Stimulated activated CD4-positive, alpha-beta T cell treated with anti-CD3 and anti-CD28 coated beads, Interleukin-2, amount 100 ng/mL, for 48 hours (primary cell): ENCODE results near the gene SRPK1.
A peak's percentile ranks its signal among the peaks of the same experiment; 100 is the strongest.
"Not testable (repeated sequence)": the region's sequence is repeated elsewhere in the genome, so short reads cannot be mapped to it uniquely, and the experiment has no call there.

Experiments
- DNase-seq, 2 donors: peaks; one replicate each; pipeline ENCODE4 v3.0.0-alpha.2; 2020

Gene SRPK1

GRCh38 chr6:35929601-35930000 lies 8.7 kb upstream of the SRPK1 start:
- no peak for DNase-seq

DNA sequence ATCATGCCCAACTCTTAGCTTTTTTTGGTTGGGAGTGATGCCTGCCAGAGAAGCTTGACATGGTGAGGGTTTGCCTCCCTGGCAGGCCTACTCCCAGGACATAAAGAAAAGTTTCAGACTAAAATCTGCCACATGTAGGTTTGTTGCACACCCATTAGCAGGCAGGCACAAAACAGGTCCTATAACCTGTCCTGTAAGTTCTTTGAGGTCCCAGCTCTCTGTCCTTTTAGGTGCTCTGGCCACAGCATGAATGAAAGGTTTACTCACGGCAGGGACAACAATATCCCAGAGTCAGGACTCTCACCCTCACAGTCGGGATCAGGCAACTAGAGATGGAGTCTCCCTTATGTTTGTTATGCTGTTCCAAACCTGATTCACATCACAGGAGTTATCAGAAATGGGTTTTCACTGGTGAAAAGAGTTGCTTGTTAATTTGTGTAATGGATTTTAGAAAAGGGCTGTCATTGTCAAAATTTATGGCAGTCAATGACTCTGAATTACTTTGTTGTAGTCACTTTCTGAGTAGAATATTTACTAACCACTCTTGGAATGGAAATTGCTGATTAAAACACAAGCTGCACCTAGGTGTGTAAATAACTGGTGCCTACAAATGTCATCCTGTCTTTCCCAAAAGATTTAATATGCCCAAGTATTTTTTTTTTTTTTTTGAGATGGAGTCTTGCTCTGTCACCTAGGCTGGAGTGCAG lies 5.8 kb upstream of the SRPK1 start:
- DNase-seq = no peak

DNA sequence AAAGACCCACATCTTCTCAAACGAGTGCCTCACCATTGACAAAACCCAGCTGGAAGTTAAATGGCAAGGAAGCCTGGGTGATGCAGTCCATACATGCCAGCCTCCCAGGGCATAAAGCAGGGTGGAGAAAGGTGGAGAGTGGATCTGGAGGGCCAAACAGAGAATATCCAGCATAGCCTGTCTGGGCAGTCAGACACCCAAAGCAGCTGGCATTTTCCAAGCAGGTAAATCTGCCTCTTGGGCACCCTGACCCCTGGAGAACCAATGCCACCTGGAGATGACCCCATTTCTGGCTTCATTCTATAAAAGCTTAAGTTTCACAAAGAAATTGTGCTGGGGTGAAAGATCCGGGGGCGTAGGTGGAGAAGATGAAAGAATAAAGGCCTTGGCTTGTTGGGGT lies 5.1 kb upstream of the SRPK1 start:
- DNase-seq = no peak

DNA sequence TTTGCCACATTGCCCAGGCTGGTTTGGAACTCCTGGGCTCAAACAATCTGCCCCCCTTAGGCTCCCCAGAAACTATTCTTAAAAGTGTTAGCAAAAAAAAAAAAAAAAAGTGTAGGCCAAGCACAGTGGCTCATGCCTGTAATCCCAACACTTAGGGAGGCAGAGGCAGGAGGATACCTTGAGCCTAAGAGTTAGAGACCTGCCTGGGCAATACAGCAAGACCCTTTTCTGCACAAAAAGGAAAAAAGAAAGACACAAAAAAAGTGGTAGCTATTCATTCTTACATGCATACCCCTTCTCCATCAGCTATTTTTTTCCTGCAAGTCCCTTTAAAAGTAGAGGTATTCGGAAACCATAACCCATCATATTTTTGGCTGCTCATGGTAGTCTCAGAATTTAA lies 3.2 kb upstream of the SRPK1 start:
- DNase-seq = no peak

DNA sequence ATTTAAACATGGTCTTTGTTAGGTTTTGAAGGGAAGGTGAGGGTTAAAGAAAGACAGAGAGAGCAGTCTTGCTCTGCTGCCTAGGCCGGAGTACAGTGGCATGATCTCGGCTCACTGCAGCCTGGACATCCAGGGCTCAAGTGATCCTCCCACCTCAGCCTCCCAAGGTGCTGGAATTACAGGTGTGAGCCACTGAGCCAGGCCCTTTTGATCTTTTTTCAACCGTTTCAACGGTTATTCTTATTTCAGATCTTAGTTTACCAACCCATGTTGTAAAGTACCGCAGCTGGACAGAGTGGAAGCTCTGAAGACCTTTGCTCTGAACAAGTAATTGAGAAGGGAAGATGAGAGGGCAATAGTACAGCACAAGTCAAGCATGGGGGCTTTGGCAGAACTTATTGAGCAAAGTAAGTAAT lies 1.2 kb upstream of the SRPK1 start:
- no peak for DNase-seq

DNA sequence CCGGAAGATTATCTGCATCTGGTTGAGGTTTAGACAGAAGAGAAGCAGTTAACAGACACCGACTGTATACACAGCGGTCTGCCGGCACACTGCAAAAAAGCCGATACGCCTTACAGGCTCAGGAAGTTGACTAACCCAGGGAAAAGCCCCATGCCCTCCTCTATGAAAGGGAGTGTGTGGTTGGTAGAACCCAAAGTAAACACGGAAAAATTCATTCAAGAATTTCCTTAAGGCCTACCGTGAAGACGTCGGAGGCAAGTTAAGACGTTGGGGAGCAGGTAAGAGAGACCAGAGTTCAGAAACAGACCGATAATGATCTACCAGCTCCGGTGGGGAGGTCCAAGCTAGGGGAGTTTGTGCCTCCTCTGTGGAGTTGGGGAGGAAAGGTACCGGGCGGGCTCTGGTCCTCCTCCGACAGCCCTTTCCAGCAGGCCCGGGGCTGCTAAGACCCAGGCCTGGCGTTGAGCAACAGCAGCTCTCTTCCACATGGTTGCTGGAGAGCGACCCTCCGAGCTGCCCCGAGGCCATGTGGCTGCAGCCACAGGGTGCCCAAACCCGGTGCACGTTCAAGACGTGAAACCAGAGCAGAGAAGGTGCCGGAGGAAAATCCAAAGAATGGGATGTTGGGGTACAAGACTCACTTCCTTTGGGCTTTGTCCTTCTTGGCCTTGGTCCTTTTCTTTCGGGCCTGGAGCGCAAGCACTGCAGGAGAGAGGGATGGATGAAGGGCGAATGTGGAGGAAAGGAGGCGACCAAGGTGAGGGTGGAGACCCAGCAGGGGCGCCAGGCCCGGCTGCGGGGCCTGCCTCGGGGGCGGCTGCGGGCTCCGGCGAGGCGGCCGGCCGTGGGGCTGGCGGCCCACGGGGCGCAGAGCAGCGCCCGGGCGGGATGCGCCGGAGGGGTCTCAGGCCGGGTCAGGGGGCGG lies 809 bp downstream of the SRPK1 start:
- peak; percentile 25 to 32 for DNase-seq

GRCh38 chr6:35919085-35919826 lies 1.6 kb downstream of the SRPK1 start:
- no peak for DNase-seq

DNA sequence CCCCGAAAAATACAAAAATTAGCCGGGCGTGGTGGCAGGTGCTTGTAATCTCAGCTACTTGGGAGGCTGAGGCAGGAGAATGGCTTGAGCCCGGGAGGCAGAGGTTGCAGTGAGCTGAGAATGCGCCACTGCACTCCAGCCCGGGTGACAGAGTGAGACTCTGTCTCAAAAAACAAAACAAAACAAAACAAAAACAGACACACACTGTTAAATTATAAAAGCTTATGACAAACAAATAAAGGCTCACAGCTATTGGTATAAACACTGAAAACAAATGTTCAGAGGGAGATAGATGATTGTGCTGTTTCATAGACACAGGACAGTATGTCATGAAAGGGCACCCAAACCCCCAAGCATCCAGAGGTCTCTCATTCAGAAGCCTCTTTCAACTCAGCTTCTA lies 4.0 kb downstream of the SRPK1 start:
- not testable (repeated sequence) for DNase-seq

DNA sequence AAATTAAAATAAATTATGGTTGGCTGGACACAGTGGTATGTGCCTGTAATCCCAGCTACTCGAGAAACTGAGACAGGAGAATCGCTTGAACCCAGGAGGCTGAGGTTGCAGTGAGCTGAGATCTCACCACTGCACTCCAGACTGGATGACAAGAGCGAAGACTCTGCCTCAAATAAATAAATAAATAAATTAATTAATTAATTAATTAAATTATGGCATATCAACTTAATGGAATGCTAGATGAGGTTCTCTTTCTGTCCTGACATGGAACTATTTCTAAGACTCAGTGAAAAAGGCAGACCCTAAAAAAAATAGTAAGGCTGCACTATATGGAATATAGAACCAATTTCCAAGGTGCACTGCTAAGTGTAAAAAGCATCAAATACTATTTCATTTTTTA lies 4.8 kb downstream of the SRPK1 start:
- no peak for DNase-seq

- DNase-seq = no peak
Observed at GRCh38 chr6:35914536-35914935, 6.4 kb downstream of the SRPK1 start.

DNA sequence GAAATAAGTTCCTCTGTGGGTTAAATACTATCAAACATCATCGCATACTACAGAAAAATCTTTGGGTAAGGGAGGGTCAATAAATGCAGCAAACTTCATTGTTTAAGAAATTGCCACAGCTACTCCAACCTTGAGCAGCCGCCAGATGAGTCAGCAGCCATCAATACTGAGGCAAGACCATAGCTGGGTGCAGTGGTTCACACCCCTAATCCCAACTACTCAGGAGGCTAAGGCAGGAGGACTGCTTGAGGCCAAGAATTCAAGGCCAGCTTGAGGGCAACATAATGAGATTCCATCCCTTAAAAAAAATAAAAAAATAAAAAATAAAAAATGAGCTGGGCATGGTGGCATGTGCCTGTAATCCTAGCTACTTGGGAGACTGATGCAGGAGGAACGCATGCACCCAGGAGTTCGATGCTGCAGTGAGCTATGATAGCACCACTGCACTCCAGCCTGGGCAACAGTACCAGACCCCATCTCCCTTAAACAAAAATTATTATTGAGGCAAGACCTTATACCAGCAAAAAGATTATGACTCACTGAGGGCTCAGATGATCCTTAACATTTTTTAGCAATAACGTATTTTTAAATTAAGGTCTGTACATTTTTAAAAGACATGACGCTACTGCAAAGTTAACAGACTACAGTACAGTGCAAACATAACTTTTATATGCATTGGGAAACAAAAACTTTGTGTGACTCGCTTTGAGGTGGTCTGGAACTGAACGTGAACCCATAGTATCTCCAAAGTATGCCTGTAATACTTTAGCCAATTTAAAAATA lies 8.8 kb downstream of the SRPK1 start:
- no peak for DNase-seq

DNA sequence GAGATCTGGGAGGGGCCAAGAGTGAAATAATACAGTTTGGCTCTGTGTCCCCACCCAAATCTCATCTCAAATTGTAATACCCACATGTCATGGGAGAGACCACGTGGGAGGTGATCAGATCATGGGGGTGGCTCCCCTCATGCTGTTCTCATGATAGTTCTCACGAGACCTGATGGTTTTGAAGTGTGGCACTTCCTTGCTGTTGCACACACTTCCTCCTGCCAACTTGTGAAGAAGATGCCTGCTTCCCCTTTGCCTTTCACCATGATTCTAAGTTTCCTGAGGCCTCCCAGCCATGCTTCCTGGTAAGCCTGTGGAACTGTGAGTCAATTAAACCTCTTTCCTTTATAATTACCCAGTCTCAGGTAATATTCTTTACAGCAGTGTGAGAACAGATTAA lies 11.3 kb downstream of the SRPK1 start:
- not testable (repeated sequence) for DNase-seq

GRCh38 chr6:35908753-35909401 lies 12.0 kb downstream of the SRPK1 start:
- DNase-seq = not testable (repeated sequence)

DNA sequence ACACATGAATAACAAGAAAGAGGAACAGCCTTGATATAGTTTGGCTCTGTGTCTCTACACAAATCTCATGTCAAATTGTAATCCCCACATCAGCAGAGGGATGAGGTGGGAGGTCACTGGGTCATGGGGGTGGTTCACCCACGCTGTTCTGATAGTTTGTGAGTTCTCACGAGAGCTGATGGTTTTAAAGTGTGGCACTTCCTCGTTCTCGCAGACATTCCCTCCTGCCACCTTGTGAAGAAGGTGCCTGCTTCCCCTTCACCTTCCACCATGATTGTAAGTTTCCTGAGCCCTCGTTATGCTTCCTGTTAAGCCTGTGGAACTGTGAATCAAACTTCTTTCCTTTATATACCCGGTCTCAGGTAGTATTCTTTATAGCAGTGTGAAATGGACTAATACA lies 13.1 kb downstream of the SRPK1 start:
- no peak for DNase-seq

- DNase-seq = no peak
Observed at GRCh38 chr6:35906499-35906846, 14.4 kb downstream of the SRPK1 start.

DNA sequence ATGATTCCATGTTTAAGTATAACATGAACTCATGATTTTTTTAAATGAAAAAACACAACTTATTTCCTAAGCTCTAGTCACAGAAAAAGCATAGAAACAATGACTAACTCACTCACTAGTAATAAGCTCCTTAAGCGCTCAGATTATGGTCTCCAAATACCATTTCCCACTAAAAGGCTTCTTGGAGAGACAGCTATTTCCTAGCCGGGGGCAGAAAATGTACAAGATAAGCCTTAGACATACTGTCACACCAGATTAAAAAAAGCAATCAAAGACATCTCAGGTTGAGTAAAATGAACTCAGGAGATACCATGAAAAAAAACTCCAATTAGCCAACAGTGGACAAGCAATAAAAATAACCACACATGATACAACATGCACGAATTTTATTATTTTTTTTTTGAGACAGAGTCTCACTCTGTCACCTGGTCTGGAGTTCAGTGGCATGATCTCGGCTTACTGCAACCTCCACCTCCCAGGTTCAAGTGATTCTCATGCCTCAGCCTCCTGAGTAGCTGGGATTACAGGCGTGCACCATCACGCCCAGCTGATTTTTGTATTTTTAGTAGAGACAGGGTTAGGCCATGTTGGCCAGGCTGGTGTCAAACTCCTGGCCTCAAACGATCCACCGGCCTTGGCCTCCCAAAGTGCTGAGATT lies 14.9 kb downstream of the SRPK1 start:
- no peak for DNase-seq

- no peak for DNase-seq
Observed at GRCh38 chr6:35905141-35905785, 15.6 kb downstream of the SRPK1 start.

DNA sequence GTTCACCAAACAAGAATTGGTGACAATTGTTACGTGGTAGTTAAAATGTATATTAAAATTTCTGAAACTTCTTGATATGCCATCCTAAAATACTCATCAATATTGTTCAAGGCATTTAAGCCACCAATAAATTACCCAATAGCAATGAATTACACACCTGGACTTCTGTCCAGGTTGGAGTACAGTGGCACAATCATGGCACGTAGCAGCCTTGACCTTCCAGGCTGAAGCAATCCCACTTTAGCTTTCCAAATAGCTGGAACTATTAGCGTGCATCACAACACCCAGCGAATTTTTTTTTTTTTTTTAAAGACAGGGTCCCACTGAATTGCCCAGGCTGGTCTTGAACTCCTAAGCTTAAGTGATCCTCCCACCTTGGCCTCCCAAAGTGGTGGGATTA lies 17.2 kb downstream of the SRPK1 start:
- no peak for DNase-seq

DNA sequence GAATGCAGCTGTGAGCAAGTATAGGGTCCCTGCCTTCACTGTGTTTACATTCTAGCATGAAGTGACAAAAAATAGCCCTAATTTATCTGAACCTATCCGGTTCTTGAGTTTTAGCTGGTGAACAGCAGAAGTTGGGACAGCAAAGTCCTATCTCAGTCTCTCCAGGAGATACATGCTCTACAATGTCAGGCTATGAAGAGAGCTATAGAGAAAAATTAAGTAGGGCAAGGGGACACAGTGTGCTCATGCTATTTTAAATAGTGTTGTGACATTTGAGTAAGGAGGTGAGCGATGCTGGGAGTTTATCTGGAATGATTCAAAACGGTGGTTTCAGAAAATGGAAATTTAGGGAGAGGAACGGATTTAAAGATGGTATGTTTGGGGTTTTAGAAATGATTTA lies 20.4 kb downstream of the SRPK1 start:
- no peak for DNase-seq

- DNase-seq = no peak
Observed at GRCh38 chr6:35898003-35898402, 22.9 kb downstream of the SRPK1 start.

- DNase-seq = no peak
Observed at GRCh38 chr6:35897486-35897885, 23.4 kb downstream of the SRPK1 start.
